Sigmoid colon (tissue), 7 donors: Measurements from ENCODE around the gene MXRA8. TPM values are rescaled to one million over a fixed set of nuclear protein-coding genes. Genes with fewer than 3 reads are reported as not detected.

Experiments
- DNase-seq: peaks from one replicate; pipeline ENCODE4 v3.0.0-alpha.2; 2019
- H3K27ac ChIP-seq, 4 donors: fragments of 200-600 bp; sonication (generic); one replicate each; pipeline ENCODE4 v1.5.1; 2016 to 2019; ENCODE audit warnings: mild to moderate bottlenecking in 1 of 4
- H3K27me3 ChIP-seq, 3 donors: fragments of 200-600 bp; sonication (generic); one replicate each; pipeline ENCODE4 v1.5.1; 2019; ENCODE audit warnings: mild to moderate bottlenecking in 1 of 3
- H3K36me3 ChIP-seq, 4 donors: fragments of 200-600 bp; sonication (generic); one replicate each; pipeline ENCODE4 v1.5.1; 2016 to 2019
- H3K4me1 ChIP-seq, 4 donors: fragments of 200-600 bp; sonication (generic); one replicate each; pipeline ENCODE4 v1.5.1; 2017 to 2019
- H3K4me3 ChIP-seq, 4 donors: fragments of 200-600 bp; sonication (generic); one replicate each; pipeline ENCODE4 v1.5.1; 2017 to 2019; ENCODE audit warnings: mild to moderate bottlenecking in 2 of 4, moderate library complexity in 1 of 4
- H3K9me3 ChIP-seq, 4 donors: fragments of 200-600 bp in 3 of 4; sonication (generic) in 3 of 4; one replicate each; pipeline versions ENCODE4 v1.5.1 to v1.6.1; 2013 to 2019
- EP300 ChIP-seq, 4 donors: sonication (generic); formaldehyde crosslinking; IDR thresholded peaks; one replicate each; pipeline ENCODE4 v1.6.1; 2017; ENCODE audit warnings: antibody characterized with exemption in 4 of 4
- POLR2A ChIP-seq, 2 donors: fragments of 450-650 bp; IDR thresholded peaks; one replicate each; pipeline ENCODE4 v1.6.1; 2016; ENCODE audit warnings: antibody characterized with exemption in 2 of 2, mild to moderate bottlenecking in 2 of 2, moderate library complexity in 2 of 2
- POLR2AphosphoS5 ChIP-seq, 4 donors: sonication (generic); formaldehyde crosslinking; IDR thresholded peaks; one replicate each; pipeline ENCODE4 v1.6.1; 2017; ENCODE audit warnings: antibody characterized with exemption in 4 of 4
- WGBS, 2 donors: extraction: QIAGEN DNeasy Blood & Tissue Kit; methylation state at CpG; one replicate each; pipeline ENCODE4 v1.1.7; 2013; 5-methylcytosine and 5-hydroxymethylcytosine counted together
- intact Hi-C: fragments of 100-400 bp; cut with DNase I; formaldehyde crosslinking; loops from one replicate; pipeline ENCODE4 v1.15.1; 2023
- polyA plus RNA-seq, 3 donors: library from polyadenylated mRNA; stranded (reverse); fragments of 200-250 nt; gene quantifications; one replicate each; pipeline ENCODE4 v1.2.3, GENCODE V29; 2013
- total RNA-seq, 4 donors: library from RNA; depleted of rRNA; stranded (reverse); fragments of >200 nt; gene quantifications; one replicate each; pipeline ENCODE4 v1.1.0, GENCODE V29; 2016
- TF ChIP-seq, protein P1 (sequence below), 4 experiments: fragments of 450-650 bp in 3 of 4; fragments of 200-600 bp in 1 of 4; IDR thresholded peaks; one replicate each; pipeline ENCODE4 v1.5.1; 2016 to 2019; ENCODE audit warnings: antibody characterized with exemption in 4 of 4, mild to moderate bottlenecking in 3 of 4, moderate library complexity in 2 of 4
- donor health status: healthy with polysubstance abuse.
- donor health status: Bipolar disorder and iron deficiency.
- donor health status: healthy.

MXRA8 gene
- total and polyA plus RNA-seq, 7 donors = 2.8 to 234 (median 78.8) TPM

- TF ChIP-seq POLR2AphosphoS5 (IDR thresholded peaks at IDR 0.05) (no peak), EP300 (IDR thresholded peaks at IDR 0.05) (no peak), POLR2A (IDR thresholded peaks at IDR 0.05) (no peak)
- TF ChIP-seq, protein P1, sequence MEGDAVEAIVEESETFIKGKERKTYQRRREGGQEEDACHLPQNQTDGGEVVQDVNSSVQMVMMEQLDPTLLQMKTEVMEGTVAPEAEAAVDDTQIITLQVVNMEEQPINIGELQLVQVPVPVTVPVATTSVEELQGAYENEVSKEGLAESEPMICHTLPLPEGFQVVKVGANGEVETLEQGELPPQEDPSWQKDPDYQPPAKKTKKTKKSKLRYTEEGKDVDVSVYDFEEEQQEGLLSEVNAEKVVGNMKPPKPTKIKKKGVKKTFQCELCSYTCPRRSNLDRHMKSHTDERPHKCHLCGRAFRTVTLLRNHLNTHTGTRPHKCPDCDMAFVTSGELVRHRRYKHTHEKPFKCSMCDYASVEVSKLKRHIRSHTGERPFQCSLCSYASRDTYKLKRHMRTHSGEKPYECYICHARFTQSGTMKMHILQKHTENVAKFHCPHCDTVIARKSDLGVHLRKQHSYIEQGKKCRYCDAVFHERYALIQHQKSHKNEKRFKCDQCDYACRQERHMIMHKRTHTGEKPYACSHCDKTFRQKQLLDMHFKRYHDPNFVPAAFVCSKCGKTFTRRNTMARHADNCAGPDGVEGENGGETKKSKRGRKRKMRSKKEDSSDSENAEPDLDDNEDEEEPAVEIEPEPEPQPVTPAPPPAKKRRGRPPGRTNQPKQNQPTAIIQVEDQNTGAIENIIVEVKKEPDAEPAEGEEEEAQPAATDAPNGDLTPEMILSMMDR (IDR thresholded peaks at IDR 0.05) = no peak
- WGBS, 2 donors = 83 to 87% methylated on average over 22 of the region's 22 CpGs
- intact Hi-C loops = no loop called here
- DNase-seq = no peak
- H3K4me1 ChIP-seq = peaks cover 0 to 59% (median 37%) of the 10 kb centered on the region in 4 donors
- peak overlapping the region in 1 of 4 donors; percentile 94 for H3K4me3 ChIP-seq
- no peaks in the 10 kb centered on the region for H3K27me3 ChIP-seq
- peak overlapping the region; percentile 81 to 91 (median 88) for H3K27ac ChIP-seq
- H3K9me3 ChIP-seq = no peaks in the 10 kb centered on the region
- peaks cover 3 to 75% (median 36%) of the 10 kb centered on the region in 4 donors for H3K36me3 ChIP-seq
Observed at GRCh38 chr1:1400576-1401456, 42.5 kb upstream of the MXRA8 start.

GRCh38 chr1:1399872-1400575 lies 41.7 kb upstream of the MXRA8 start:
- DNase-seq = no peak
- H3K4me1 ChIP-seq = peaks cover 0 to 58% (median 30%) of the 10 kb centered on the region in 4 donors
- peak overlapping the region; percentile 81 to 91 (median 88) for H3K27ac ChIP-seq
- no peaks in the 10 kb centered on the region for H3K9me3 ChIP-seq
- peak overlapping the region; percentile 69 to 94 (median 82) for H3K4me3 ChIP-seq
- peaks cover 3 to 77% (median 37%) of the 10 kb centered on the region in 4 donors for H3K36me3 ChIP-seq
- no peaks in the 10 kb centered on the region for H3K27me3 ChIP-seq
- TF ChIP-seq EP300 (IDR thresholded peaks at IDR 0.05) (no peak), POLR2AphosphoS5 (IDR thresholded peaks at IDR 0.05) (peak in 1 of 4 donors; percentile 39), POLR2A (IDR thresholded peaks at IDR 0.05) (no peak)
- TF ChIP-seq, protein P1 (IDR thresholded peaks at IDR 0.05) = no peak
- intact Hi-C loops = loop anchor here (1.0 kb wide), 1 partner anchor 41 kb away; no protein-coding TSS in a partner anchor
- 4 to 6% methylated on average over 34 of the region's 34 CpGs for WGBS, 2 donors

- TF ChIP-seq, protein P1 (IDR thresholded peaks at IDR 0.05) = peak; percentile 53 to 84 (median 70)
- no peak for TF ChIP-seq EP300 (IDR thresholded peaks at IDR 0.05)
- TF ChIP-seq POLR2A (IDR thresholded peaks at IDR 0.05) = peak; percentile 11 to 23
- TF ChIP-seq POLR2AphosphoS5 (IDR thresholded peaks at IDR 0.05) = peak; percentile 78 to 92 (median 84)
- 0% methylated on average over 86 of the region's 86 CpGs for WGBS, 2 donors
- peaks cover 3 to 77% (median 37%) of the 10 kb centered on the region in 4 donors for H3K36me3 ChIP-seq
- H3K9me3 ChIP-seq = no peaks in the 10 kb centered on the region
- H3K27ac ChIP-seq = peak within 1 kb of the TSS; percentile 81 to 91 (median 88)
- H3K27me3 ChIP-seq = no peaks in the 10 kb centered on the region
- DNase-seq = peak; percentile 99
- peaks cover 0 to 52% (median 27%) of the 10 kb centered on the region in 4 donors for H3K4me1 ChIP-seq
- intact Hi-C loops = loop anchor here (1.0 kb wide), 1 partner anchor 42 kb away; no protein-coding TSS in a partner anchor
- peak within 1 kb of the TSS; percentile 72 to 94 (median 86) for H3K4me3 ChIP-seq
Observed at GRCh38 chr1:1399187-1399871, 41.0 kb upstream of the MXRA8 start, which contains the start of gene CCNL2. Gene CCNL2, minus strand, starts transcription at chr1:1399335. Its CDS starts 29 bp downstream, at chr1:1399306.

DNA sequence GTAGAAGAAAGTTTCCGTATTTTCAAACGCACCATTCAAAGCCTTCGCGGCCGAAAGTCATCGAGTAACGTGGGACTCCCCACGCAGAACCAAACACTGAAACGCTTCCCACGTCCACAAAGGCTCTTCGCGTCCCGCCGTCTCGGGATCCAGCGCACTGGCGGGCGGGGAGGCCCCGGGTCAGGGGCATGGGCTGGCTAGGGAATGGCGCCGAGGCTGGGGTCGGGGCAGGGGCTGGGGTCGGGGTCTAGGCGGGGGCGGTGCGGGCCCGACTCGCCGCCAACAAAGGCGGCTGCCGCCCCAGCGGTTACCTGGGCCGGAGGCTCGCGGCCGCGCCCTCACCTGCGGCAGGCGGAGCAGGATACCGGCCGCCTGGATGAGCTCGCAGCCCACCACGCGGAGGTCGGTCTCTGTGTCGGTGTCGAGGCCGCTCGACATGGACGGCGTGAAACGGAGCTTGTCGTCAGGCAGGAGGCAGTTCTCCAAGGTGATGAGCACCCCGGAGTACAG lies 40.4 kb upstream of the MXRA8 start:
- no peaks in the 10 kb centered on the region for H3K27me3 ChIP-seq

More for the DNA sequence above, 40.4 kb upstream of the MXRA8 start:
- Histone ChIP-seq H3K9me3 (no peaks in the 10 kb centered on the region), H3K4me3 (peak overlapping the region; percentile 72 to 94 (median 86)), H3K36me3 (peaks cover 4 to 77% (median 42%) of the 10 kb centered on the region in 4 donors), H3K4me1 (peaks cover 0 to 52% (median 27%) of the 10 kb centered on the region in 4 donors), H3K27ac (peak overlapping the region; percentile 81 to 91 (median 88))
- TF ChIP-seq POLR2A (IDR thresholded peaks at IDR 0.05) = no peak
- TF ChIP-seq, protein P1 (IDR thresholded peaks at IDR 0.05) = no peak
- no peak for TF ChIP-seq EP300 (IDR thresholded peaks at IDR 0.05)
- no peak for TF ChIP-seq POLR2AphosphoS5 (IDR thresholded peaks at IDR 0.05)
- 0 to 1% methylated on average over 54 of the region's 54 CpGs for WGBS, 2 donors
- intact Hi-C loops = loop anchor here (1.0 kb wide), 1 partner anchor 43 kb away; no protein-coding TSS in a partner anchor
- DNase-seq = no peak
